ENCODE measurements around the gene CFAP46. TPM values are rescaled to one million over a fixed set of nuclear protein-coding genes. Genes with fewer than 3 reads are reported as not detected.
"Not testable (repeated sequence)": the region's sequence is repeated elsewhere in the genome, so short reads cannot be mapped to it uniquely, and the experiment has no call there.

The CFAP46 gene
- total RNA-seq, 1 donor from 2014 or later, result 15.4 TPM

GRCh38 chr10:132899054-132899750 lies 43.2 kb downstream of the CFAP46 start:
- H3K27me3 Mint-ChIP-seq, result peaks cover 9% of the 10 kb centered on the region
- H3K4me1 Mint-ChIP-seq (ENCODE audit: low read depth), result no peaks in the 10 kb centered on the region
- peaks cover 3% of the 10 kb centered on the region for H3K36me3 Mint-ChIP-seq (ENCODE audit: insufficient read depth)
- H3K9me3 Mint-ChIP-seq (ENCODE audit: low read depth), result peaks cover 10% of the 10 kb centered on the region
- no peak overlapping the region for H3K27ac Mint-ChIP-seq
- no peak overlapping the region for H3K4me3 Mint-ChIP-seq (ENCODE audit: low read depth)
- no peak for DNase-seq (ENCODE audit: low spot score, unreplicated experiment)
- TF ChIP-seq CTCF (IDR thresholded peaks at IDR 0.05; ENCODE audit: unreplicated experiment), result no peak

- Mint-ChIP-seq H3K27ac (no peak overlapping the region), H3K4me1 (ENCODE audit: low read depth) (peaks cover 2% of the 10 kb centered on the region), H3K4me3 (ENCODE audit: low read depth) (no peak overlapping the region), H3K9me3 (ENCODE audit: low read depth) (peaks cover 10% of the 10 kb centered on the region), H3K36me3 (ENCODE audit: insufficient read depth) (peaks cover 3% of the 10 kb centered on the region), H3K27me3 (peaks cover 9% of the 10 kb centered on the region)
- DNase-seq (ENCODE audit: low spot score, unreplicated experiment), result no peak
- no peak for TF ChIP-seq CTCF (IDR thresholded peaks at IDR 0.05; ENCODE audit: unreplicated experiment)
Measured at GRCh38 chr10:132898391-132899053, 43.8 kb downstream of the CFAP46 start.

- H3K27me3 Mint-ChIP-seq, result peaks cover 5% of the 10 kb centered on the region
- peaks cover 4% of the 10 kb centered on the region for H3K4me1 Mint-ChIP-seq (ENCODE audit: low read depth)
- DNase-seq (ENCODE audit: low spot score, unreplicated experiment), result no peak
- H3K4me3 Mint-ChIP-seq (ENCODE audit: low read depth), result no peak overlapping the region
- peaks cover 3% of the 10 kb centered on the region for H3K36me3 Mint-ChIP-seq (ENCODE audit: insufficient read depth)
- no peak for TF ChIP-seq CTCF (IDR thresholded peaks at IDR 0.05; ENCODE audit: unreplicated experiment)
- peaks cover 10% of the 10 kb centered on the region for H3K9me3 Mint-ChIP-seq (ENCODE audit: low read depth)
- no peak overlapping the region for H3K27ac Mint-ChIP-seq
Measured at GRCh38 chr10:132897516-132898381, 44.6 kb downstream of the CFAP46 start.

- not testable (repeated sequence) for H3K27ac Mint-ChIP-seq; H3K9me3 Mint-ChIP-seq (ENCODE audit: low read depth)
Measured at GRCh38 chr10:132893786-132894185, 48.6 kb downstream of the CFAP46 start.

More at GRCh38 chr10:132893786-132894185, 48.6 kb downstream of the CFAP46 start:
- peaks cover 15% of the 10 kb centered on the region for H3K27me3 Mint-ChIP-seq
- not testable (repeated sequence) for H3K4me3 Mint-ChIP-seq (ENCODE audit: low read depth); H3K36me3 Mint-ChIP-seq (ENCODE audit: insufficient read depth); H3K4me1 Mint-ChIP-seq (ENCODE audit: low read depth); DNase-seq (ENCODE audit: low spot score, unreplicated experiment)
- peak; percentile 70 for TF ChIP-seq CTCF (IDR thresholded peaks at IDR 0.05; ENCODE audit: unreplicated experiment)
